Stimulated activated effector memory CD8-positive, alpha-beta T cell treated with anti-CD3 and anti-CD28 coated beads, Interleukin-12 subunit alpha, Interleukin-12 subunit beta, amount 100 ng/mL, for 72 hours (primary cell): ENCODE measurements around the gene TMEM53.

Source experiments
- ATAC-seq: fragments of 150-1000 bp; cut with Tn5 transposase; 2 replicates; pipeline ENCODE4 v1.10.0; 2021
- DNase-seq, 2 donors: peaks; one replicate each; pipeline ENCODE4 v3.0.0; 2021 to 2022; ENCODE audit warnings: low spot score in 2 of 2
- H3K27ac Mint-ChIP-seq: one replicate; pipeline ENCODE4 v1.8.0; 2022; ENCODE audit warnings: mild to moderate bottlenecking, mixed read lengths
- H3K36me3 Mint-ChIP-seq: one replicate; pipeline ENCODE4 v1.8.0; 2022; ENCODE audit warnings: mild to moderate bottlenecking, mixed read lengths
- H3K4me1 Mint-ChIP-seq: one replicate; pipeline ENCODE4 v1.8.0; 2022; ENCODE audit warnings: mixed read lengths
- H3K4me3 Mint-ChIP-seq: one replicate; pipeline ENCODE4 v1.8.0; 2022; ENCODE audit warnings: mild to moderate bottlenecking, mixed read lengths
- H3K9me3 Mint-ChIP-seq: one replicate; pipeline ENCODE4 v1.8.0; 2022; ENCODE audit warnings: mixed read lengths

Gene TMEM53

DNA sequence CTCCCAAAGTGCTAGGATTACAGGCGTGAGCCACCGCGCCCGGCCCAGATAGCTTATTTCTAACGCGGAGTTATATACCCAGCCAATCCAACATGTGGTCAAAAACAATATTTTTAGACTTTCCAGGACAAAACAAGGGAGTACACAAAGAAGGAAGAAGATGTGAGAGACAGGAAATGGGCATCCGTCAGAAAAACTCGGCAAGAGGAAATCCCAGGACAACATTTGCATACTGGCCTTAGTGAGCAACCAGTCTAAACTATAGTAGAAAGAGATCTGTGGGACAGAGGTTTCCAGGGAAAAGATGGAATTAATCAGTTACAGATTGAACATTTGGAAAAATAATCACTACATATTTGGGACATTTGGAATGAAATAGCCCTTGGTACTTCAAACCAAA is 11.6 kb upstream of the TMEM53 start:
- H3K4me1 Mint-ChIP-seq: no peaks in the 10 kb centered on the region
- no peaks in the 10 kb centered on the region for H3K9me3 Mint-ChIP-seq
- H3K27ac Mint-ChIP-seq: no peak overlapping the region
- H3K36me3 Mint-ChIP-seq: no peaks in the 10 kb centered on the region
- ATAC-seq: no peak
- no peak overlapping the region for H3K4me3 Mint-ChIP-seq
- DNase-seq: no peak

DNA sequence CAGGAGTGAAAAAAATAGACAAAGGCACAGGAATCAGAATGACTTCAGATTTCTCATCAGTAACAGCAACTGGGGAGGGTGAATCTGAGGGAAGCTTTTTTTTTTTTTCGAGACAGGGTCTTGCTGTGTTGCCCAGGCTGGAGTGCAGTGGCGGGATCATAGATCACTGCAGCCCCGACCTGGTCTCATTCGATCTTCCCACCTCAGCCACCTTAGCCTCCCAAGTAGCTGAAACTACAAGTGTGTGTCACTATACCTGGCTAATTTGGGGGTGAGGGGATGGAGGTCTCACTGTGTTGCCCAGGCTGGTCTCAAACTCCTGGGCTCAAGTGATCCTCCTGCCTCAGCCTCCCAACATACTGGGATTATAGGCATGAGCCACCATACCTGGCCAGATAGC is 10.9 kb upstream of the TMEM53 start:
- no peaks in the 10 kb centered on the region for H3K4me1 Mint-ChIP-seq

DNA sequence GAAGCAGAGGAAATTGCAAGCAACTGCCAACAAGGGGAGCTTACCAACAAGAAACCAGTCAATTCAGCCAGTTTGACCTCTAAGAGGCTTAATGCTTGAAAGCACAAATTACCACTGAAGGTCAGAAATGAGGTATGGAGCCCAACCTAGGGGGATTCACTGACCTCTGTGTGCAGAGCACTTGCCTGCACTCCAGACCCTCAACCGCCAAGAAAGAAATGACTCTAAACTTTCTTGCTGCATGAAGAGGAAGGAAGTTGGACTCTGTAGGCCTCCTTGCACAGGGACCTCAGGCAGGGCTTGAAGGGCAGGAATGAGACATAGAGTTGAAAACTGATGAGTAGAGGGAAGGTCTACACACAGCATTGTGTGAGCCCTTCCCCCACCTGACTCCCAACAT is 10.2 kb upstream of the TMEM53 start:
- no peaks in the 10 kb centered on the region for H3K36me3 Mint-ChIP-seq
- H3K4me3 Mint-ChIP-seq: no peak overlapping the region
- H3K4me1 Mint-ChIP-seq: no peaks in the 10 kb centered on the region
- ATAC-seq: peak; percentile 74
- DNase-seq: no peak
- no peaks in the 10 kb centered on the region for H3K9me3 Mint-ChIP-seq
- no peak overlapping the region for H3K27ac Mint-ChIP-seq

More for the DNA sequence above, 10.9 kb upstream of the TMEM53 start:
- no peaks in the 10 kb centered on the region for H3K36me3 Mint-ChIP-seq
- no peak for DNase-seq
- no peak for ATAC-seq
- no peak overlapping the region for H3K27ac Mint-ChIP-seq
- no peak overlapping the region for H3K4me3 Mint-ChIP-seq
- H3K9me3 Mint-ChIP-seq: no peaks in the 10 kb centered on the region

DNA sequence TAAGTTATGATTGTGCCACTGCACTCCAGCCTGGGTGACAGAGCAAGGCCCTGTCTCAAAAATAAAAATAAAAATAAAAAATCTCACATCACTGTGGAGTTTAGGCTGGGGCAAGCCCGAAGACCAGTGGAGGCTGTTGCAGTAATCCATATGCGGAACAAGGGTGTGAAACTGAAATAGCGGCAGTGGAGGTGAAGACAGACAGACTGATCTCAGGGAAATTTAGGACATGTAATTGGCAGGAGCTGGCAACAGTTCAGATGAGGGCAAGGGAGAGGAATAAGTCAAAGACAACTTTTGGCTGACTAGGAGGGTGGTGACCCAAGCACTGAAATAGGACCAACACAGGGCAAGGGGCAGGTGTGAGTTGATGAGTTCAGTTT is 8.6 kb upstream of the TMEM53 start:
- no peak for DNase-seq
- no peak overlapping the region for H3K27ac Mint-ChIP-seq

DNA sequence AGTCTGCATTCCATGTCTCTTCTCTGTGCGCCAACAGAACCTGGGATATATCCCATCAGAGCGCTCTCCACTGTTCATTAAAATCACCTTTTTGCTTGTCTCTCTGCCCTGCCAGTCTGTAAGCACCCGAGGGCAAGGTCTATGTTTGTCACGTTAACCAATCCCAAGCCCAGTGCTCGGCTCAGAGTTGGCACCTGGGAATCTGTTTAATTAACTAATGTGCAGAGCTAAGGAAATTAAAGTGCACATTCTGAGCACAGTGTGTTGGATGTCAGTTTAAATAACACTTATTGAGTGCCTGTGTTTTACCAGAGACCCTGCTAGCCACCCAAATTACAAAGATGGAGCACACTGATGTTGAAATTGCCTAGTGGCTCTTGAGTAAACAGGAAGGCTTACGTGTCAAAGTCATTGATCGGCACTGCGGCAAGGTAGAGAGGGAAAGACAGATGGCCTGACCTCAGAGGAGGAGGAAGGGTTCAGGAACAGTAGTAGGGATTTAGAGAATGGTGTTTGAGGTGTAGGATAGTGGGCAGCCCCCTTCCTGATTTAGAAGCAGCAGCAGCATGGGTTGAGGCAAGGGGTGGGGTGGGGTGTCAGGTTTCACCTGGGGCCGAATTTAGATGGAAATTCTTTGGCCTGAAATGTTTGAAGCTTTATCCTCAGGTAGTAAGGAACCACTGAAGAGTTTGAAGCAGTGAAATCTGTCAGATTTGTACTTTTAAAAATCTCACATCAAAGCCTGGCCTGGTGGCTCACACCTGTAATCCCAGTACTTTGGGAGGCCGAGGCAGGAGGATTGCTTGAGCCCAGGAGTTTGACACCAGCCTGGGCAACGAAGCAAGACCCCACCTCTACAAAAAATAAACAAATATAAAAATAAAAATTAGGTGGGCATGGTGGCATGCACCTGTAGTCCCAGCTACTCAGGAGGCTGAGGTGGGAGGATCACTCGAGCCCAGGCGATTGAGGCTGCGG is 7.9 kb upstream of the TMEM53 start:
- DNase-seq (no peak), ATAC-seq (no peak)
- no peaks in the 10 kb centered on the region for H3K36me3 Mint-ChIP-seq
- H3K9me3 Mint-ChIP-seq: no peaks in the 10 kb centered on the region
- no peaks in the 10 kb centered on the region for H3K4me1 Mint-ChIP-seq
- H3K4me3 Mint-ChIP-seq: no peak overlapping the region
- H3K27ac Mint-ChIP-seq: no peak overlapping the region

More for the DNA sequence above, 8.6 kb upstream of the TMEM53 start:
- H3K4me3 Mint-ChIP-seq: no peak overlapping the region
- H3K36me3 Mint-ChIP-seq: no peaks in the 10 kb centered on the region
- no peaks in the 10 kb centered on the region for H3K9me3 Mint-ChIP-seq
- no peaks in the 10 kb centered on the region for H3K4me1 Mint-ChIP-seq
- no peak for ATAC-seq

DNA sequence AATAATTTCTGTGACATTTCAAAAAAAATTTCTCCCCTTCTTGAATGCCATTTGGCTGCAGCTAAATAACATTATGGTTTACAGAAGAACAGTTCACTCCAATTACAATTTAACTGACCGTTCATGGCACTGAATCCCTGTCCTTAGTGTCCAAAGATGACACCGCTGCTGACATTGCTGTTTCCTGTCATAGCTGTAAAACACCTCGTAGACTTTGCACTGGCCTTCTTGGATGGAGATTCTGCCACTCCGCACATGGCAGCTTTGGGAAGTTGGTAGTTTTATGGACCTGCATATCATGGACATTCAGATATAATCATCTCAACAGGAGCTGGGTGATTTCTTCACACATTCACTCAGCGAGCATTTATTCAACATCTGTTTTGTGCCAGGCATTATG is 5.2 kb upstream of the TMEM53 start:
- H3K27ac Mint-ChIP-seq: no peak overlapping the region
- ATAC-seq (no peak), DNase-seq (no peak)
- H3K9me3 Mint-ChIP-seq: no peaks in the 10 kb centered on the region
- no peak overlapping the region for H3K4me3 Mint-ChIP-seq
- peaks cover 7% of the 10 kb centered on the region for H3K4me1 Mint-ChIP-seq
- no peaks in the 10 kb centered on the region for H3K36me3 Mint-ChIP-seq

DNA sequence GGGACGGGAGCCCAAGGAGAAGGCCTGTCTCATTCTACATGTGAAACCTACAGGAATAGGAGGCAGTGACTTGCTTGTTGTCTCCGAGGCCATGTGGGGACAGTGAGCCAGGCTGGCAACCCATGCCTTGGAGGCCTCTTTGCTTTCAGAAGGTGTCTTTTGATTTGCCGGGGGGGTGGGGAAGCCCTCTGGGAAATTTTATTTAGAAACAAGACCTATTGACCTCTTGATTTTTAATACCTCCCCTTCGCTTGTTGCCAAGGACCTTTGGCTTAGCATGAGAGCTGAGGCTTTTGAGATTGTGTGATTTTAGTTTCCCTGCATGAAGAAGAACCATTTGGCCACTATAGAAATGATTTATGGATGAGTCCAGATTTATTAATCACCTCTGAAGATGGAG is 4.3 kb upstream of the TMEM53 start:
- H3K4me1 Mint-ChIP-seq: peaks cover 7% of the 10 kb centered on the region
- H3K36me3 Mint-ChIP-seq: no peaks in the 10 kb centered on the region
- no peak overlapping the region for H3K4me3 Mint-ChIP-seq
- H3K27ac Mint-ChIP-seq: no peak overlapping the region
- DNase-seq (no peak), ATAC-seq (no peak)
- H3K9me3 Mint-ChIP-seq: no peaks in the 10 kb centered on the region

DNA sequence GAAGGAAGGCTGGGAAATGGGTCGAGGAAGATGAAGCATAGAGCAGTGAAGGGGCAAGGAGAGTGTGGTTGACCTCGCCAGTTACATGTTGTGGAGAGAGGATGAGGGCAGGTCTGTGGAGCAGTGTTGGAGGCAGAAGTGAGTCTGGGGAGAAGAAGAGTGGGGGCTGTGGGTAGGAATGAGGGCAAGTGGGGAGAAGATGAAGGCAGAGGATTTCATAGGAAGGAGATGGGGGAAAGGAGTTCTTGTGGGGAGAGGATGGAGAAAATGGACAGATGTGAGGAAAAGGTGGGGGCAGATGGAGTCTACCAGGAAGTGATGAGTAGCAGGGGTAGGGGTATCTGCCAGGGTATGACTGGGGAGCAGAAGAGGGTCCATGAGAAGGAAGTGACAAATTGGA is 3.8 kb upstream of the TMEM53 start:
- H3K27ac Mint-ChIP-seq: no peak overlapping the region
- H3K4me1 Mint-ChIP-seq: peaks cover 7% of the 10 kb centered on the region
- no peak overlapping the region for H3K4me3 Mint-ChIP-seq
- no peaks in the 10 kb centered on the region for H3K9me3 Mint-ChIP-seq
- DNase-seq (no peak), ATAC-seq (no peak)
- H3K36me3 Mint-ChIP-seq: no peaks in the 10 kb centered on the region

DNA sequence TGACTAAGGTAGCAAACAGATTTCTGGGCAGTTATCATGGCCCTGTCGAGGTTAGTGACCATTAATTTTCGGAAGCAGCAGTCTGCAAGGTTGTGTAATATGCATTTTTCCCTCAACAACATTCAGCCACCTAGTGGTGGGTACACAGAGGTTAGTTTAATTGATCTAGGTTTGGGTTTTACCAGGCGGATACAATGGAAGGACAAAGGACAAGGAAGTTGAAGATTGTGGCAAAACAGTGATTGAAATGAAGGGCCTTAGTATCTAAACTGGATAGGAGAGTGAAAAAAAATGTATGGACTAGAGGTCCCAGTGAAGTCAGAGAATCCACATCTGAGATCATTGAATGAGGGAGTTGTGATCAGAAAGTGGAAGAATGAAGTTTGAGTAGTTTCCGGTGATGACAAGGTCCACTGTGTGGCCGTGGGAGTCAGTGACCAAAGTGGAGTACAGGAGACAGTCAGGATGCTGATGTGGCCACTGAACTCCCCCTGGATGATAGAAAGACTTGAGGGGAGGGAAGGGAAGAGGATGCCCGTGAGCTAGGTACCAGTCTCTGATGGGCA is 3.0 kb upstream of the TMEM53 start:
- Mint-ChIP-seq H3K9me3 (no peaks in the 10 kb centered on the region), H3K4me3 (no peak overlapping the region), H3K27ac (no peak overlapping the region), H3K4me1 (peaks cover 7% of the 10 kb centered on the region), H3K36me3 (no peaks in the 10 kb centered on the region)
- ATAC-seq (no peak), DNase-seq (no peak)

DNA sequence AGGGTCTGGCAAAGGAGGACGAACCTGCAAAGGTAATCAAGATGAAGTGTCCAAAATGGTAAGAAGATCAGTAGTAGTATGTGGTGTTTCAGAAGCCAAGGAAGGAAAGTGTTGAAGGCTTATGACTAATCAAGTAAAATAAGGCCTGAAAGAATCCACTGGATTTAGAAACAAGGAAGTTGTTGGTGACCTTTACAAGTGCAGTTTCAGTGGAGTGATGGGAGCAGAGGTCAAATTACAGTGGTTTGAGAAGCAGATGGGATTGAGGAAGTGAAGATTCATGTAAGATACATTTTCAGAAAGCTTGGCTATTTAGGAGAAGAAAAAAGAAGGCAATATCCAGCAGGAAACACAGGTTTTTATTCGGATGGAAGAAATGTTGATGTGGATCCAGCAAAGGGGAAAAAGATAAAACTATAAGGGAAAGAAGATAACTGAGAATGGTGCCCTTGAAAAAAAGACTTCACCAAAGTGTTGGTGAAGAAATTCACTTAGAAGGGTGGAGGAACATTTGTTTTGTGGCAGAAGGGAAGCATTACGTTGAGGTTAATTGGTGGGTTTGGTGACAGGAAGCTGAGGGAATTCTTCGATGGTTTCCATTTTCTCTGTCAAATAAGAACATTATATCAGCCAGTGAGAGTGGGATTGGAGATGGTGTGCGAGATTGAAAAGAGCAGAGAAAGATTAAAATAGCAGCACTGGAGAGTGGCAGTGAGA is 2.4 kb upstream of the TMEM53 start:
- Mint-ChIP-seq H3K27ac (no peak overlapping the region), H3K9me3 (no peaks in the 10 kb centered on the region), H3K36me3 (no peaks in the 10 kb centered on the region), H3K4me1 (peaks cover 14% of the 10 kb centered on the region), H3K4me3 (no peak overlapping the region)
- ATAC-seq: no peak
- DNase-seq: no peak

DNA sequence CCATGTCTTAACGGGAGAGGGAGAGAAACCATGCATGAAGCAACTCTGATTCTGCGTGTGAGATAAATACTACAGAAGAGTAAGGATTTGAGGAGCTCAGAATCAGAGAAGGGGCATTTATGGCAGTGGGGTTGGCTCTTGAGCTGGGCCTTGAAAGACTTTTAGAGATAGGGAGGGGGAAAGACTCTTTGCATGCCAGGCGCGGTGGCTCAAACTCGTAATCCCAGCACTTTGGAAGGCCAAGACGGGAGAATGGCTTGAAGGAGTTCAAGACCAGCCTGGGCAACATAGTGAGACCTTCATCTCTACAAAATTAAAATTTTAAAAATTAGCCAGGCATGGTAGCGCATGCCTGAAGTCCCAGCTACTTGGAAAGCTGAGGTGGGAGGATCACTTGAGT is 905 bp upstream of the TMEM53 start:
- H3K4me1 Mint-ChIP-seq: peaks cover 14% of the 10 kb centered on the region
- no peak for ATAC-seq
- no peak for DNase-seq
- H3K9me3 Mint-ChIP-seq: no peaks in the 10 kb centered on the region
- H3K27ac Mint-ChIP-seq: no peak overlapping the region
- H3K4me3 Mint-ChIP-seq: peak overlapping the region; percentile 83
- H3K36me3 Mint-ChIP-seq: no peaks in the 10 kb centered on the region

DNA sequence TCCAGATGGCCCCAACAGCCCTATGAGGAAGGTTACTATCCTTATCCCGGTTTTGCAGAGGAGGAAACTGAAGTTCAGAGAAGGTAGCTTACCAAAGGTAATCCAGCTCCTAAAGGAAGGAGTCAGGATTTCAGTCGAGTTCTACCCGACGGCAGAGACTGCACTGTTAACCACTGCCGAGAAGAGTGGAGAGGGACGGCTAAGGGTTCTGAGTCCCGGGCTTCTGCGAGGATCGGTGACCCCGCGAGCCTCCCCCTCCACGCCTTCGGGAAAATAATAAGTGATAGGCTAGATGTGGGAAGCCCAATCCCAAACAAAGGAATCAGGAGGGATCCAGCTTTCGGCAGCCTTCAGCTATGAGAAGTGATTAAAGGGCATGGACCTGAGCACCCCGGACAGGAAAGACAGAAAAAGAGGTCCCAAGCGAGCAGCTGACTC is 587 bp downstream of the TMEM53 start:
- Mint-ChIP-seq H3K36me3 (no peaks in the 10 kb centered on the region), H3K4me3 (peak overlapping the region; percentile 83), H3K4me1 (peaks cover 14% of the 10 kb centered on the region), H3K27ac (peak overlapping the region; percentile 87), H3K9me3 (no peaks in the 10 kb centered on the region)
- DNase-seq (no peak), ATAC-seq (no peak)

DNA sequence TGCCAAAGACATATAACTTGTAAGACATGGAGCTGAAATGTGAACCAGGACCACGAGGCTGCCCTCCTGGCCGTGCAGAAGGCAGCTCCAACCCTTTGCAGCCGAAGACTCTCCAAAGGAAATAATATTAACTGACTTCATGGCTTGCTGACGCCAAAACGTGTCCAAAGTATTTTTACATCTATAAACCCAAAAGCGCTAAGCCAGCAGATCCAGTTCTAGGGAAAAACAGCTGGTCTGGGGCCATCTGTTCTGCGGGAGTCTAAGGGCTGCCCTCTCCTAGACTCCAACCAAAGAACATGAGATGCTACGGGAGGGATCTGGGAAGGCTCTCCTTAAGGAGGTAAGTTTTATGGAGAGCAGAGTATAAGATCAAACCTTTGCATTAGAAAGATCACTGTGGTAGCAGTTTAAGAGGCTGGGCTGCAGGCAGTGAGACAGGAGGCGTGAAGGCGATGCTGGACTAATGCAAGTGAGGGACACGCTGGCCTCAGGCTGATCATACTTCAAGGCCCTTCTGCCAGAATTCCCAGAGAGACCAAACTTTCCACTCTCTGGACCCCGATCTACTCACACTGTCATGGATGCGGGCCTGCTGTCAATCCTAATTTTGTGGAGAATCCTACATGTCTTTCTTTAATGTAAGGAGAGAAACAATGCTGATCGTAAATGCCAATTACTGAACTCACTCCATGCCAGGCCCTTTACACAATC is 1.2 kb downstream of the TMEM53 start:
- Mint-ChIP-seq H3K4me3 (peak overlapping the region; percentile 83), H3K27ac (peak overlapping the region; percentile 87), H3K36me3 (no peaks in the 10 kb centered on the region), H3K9me3 (no peaks in the 10 kb centered on the region), H3K4me1 (peaks cover 14% of the 10 kb centered on the region)
- DNase-seq (no peak), ATAC-seq (no peak)

DNA sequence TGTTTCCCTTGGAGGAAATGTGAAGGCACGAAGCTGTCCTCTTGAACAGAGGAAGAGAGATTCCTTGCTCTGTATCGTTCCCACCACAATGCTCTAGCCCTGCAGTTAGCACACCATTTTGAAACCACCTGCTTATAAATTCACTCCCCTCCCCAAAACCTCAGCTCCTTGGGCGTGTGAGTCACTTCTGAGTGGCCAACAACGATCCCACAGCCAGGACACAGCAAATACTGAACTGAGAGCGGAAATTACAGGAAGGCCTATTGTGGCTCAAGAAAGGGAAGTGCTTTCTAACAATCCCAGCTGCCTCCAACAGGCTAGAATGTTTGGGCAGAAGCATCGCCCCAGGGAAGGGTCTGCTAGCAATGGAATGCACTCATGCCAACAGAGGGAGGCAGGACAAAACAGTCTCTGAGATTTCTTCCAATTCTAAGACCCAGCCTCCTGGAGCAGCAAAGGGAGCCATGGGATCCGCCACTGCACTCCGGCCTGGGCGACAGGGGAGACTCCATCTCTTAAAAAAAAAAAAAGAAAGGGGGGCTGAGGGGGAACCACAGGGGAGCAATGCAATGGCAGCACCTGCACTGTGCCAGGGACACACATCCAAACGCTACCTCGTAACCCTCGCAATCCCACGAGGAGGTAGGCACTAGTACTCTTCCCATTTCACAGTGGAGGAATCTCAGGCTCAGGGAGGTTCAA is 1.9 kb downstream of the TMEM53 start:
- no peak overlapping the region for H3K27ac Mint-ChIP-seq
- no peaks in the 10 kb centered on the region for H3K36me3 Mint-ChIP-seq
- H3K4me3 Mint-ChIP-seq: peak overlapping the region; percentile 83
- ATAC-seq (no peak), DNase-seq (no peak)
- no peaks in the 10 kb centered on the region for H3K9me3 Mint-ChIP-seq
- H3K4me1 Mint-ChIP-seq: peaks cover 14% of the 10 kb centered on the region
